ENCODE measurements around the gene HMGN5.

DNA sequence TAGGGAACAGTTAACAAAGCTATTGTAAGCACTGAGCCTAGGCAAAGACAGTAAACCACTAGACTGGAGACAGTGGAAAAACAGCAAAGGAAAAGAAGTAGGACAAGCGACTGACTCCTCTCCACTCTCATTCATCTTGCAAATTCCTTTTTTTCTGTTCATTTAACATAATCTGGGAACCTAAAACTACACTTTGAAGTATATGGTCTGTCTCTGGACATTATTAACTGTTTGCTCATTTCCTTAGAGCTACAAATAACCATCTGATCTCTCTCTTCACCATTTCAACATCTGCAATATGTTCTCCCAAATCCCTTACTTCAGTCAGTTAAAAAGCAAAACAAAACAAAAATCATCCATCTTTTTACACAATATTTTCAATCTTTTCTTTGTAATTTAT is 642 bp downstream of the HMGN5 start:
- TF ChIP-seq, protein P1, sequence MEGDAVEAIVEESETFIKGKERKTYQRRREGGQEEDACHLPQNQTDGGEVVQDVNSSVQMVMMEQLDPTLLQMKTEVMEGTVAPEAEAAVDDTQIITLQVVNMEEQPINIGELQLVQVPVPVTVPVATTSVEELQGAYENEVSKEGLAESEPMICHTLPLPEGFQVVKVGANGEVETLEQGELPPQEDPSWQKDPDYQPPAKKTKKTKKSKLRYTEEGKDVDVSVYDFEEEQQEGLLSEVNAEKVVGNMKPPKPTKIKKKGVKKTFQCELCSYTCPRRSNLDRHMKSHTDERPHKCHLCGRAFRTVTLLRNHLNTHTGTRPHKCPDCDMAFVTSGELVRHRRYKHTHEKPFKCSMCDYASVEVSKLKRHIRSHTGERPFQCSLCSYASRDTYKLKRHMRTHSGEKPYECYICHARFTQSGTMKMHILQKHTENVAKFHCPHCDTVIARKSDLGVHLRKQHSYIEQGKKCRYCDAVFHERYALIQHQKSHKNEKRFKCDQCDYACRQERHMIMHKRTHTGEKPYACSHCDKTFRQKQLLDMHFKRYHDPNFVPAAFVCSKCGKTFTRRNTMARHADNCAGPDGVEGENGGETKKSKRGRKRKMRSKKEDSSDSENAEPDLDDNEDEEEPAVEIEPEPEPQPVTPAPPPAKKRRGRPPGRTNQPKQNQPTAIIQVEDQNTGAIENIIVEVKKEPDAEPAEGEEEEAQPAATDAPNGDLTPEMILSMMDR (IDR thresholded peaks at IDR 0.05): no peak
- TF ChIP-seq POLR2A (IDR thresholded peaks at IDR 0.05): no peak

Data from esophagus squamous epithelium (tissue), 4 donors.